ENCODE results near the gene HSF5.

Gene HSF5

DNA sequence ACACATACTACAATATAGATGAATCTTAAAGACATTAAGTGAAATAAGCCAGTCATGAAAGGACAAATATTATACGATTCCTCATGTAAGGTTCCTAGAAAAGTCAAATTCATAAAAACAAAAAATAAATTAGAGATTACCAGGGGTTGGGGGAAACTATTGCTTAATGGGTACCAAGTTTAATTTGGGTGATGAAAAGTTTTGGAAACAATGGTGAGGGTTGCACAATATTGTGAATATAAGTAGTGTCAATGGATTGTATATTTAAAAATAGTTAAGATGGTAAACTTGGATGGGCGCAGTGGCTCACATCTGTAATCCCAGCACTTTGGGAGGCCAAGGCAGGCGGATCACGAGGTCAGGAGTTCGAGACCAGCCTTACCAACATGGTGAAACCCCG is 17.9 kb downstream of the HSF5 start:
- Mint-ChIP-seq H3K27ac (no peak overlapping the region), H3K4me3 (no peak overlapping the region), H3K27me3 (no peaks in the 10 kb centered on the region), H3K36me3 (no peaks in the 10 kb centered on the region), H3K9me3 (no peaks in the 10 kb centered on the region), H3K4me1 (no peaks in the 10 kb centered on the region)
- ATAC-seq, result no peak

DNA sequence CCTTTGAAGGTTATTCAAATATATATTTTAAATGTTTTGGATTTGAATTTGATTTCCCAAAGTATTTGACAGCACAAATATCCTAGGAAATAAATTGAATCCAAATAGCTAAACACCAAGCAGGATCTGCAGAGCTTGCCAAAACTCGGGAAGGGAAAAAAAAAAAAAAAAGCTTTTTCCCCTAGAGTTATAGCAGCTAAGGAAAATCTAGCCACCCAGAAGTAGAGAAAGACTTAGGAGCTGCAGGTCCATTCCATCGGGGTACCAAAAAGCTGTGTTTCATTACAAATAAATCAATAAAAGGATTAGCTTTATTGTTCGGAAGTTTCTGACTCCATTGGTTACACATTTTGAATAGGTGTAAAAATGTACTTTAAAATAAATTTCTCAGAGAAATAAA is 19.3 kb downstream of the HSF5 start:
- H3K27me3 Mint-ChIP-seq, result no peaks in the 10 kb centered on the region
- H3K27ac Mint-ChIP-seq, result no peak overlapping the region
- no peaks in the 10 kb centered on the region for H3K36me3 Mint-ChIP-seq
- H3K4me3 Mint-ChIP-seq, result no peak overlapping the region
- no peak for ATAC-seq
- H3K9me3 Mint-ChIP-seq, result no peaks in the 10 kb centered on the region
- no peaks in the 10 kb centered on the region for H3K4me1 Mint-ChIP-seq

DNA sequence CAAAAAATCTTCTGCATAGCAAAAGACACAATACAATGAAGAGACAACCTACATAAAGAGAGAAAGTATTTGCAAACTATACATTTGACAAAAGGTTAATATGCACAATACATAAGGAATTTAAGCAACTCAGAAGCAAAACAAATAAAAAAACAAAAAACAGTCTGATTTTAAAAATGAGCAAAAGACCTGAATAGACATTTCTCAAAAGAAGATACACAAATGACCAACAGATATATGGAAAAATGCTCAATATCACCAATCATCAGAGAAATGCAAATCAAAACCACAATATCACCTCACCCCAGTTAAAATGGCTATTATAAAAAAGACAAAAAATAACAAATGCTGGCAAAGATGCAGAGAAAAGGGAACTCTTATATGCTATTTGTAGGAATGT is 32.7 kb downstream of the HSF5 start:
- no peak overlapping the region for H3K4me3 Mint-ChIP-seq
- H3K4me1 Mint-ChIP-seq, result no peaks in the 10 kb centered on the region
- no peaks in the 10 kb centered on the region for H3K27me3 Mint-ChIP-seq
- H3K27ac Mint-ChIP-seq, result no peak overlapping the region
- H3K9me3 Mint-ChIP-seq, result no peaks in the 10 kb centered on the region
- H3K36me3 Mint-ChIP-seq, result peaks cover 37% of the 10 kb centered on the region
- ATAC-seq, result no peak

DNA sequence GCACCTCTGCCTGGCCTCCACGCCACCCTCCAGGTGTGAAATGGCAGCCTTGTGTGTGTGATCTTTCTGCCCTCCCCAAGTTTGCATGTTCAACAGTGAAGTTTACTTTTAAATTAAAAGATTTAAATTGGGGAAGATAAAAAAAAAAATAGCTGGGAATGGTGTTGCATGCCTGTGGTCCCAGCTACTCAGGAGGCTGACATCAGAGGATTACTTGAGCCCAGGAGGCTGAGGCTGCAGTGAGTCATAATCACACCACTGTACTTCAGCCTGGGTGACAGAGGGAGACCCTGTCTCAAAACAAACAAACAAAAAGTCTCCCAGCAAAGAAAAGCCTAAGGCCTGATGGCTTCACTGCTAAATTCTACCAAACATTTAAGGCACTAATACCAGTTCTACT is 35.5 kb downstream of the HSF5 start:
- Mint-ChIP-seq H3K4me3 (no peak overlapping the region), H3K4me1 (no peaks in the 10 kb centered on the region), H3K9me3 (no peaks in the 10 kb centered on the region), H3K27ac (no peak overlapping the region), H3K36me3 (peaks cover 37% of the 10 kb centered on the region), H3K27me3 (no peaks in the 10 kb centered on the region)
- ATAC-seq, result no peak

DNA sequence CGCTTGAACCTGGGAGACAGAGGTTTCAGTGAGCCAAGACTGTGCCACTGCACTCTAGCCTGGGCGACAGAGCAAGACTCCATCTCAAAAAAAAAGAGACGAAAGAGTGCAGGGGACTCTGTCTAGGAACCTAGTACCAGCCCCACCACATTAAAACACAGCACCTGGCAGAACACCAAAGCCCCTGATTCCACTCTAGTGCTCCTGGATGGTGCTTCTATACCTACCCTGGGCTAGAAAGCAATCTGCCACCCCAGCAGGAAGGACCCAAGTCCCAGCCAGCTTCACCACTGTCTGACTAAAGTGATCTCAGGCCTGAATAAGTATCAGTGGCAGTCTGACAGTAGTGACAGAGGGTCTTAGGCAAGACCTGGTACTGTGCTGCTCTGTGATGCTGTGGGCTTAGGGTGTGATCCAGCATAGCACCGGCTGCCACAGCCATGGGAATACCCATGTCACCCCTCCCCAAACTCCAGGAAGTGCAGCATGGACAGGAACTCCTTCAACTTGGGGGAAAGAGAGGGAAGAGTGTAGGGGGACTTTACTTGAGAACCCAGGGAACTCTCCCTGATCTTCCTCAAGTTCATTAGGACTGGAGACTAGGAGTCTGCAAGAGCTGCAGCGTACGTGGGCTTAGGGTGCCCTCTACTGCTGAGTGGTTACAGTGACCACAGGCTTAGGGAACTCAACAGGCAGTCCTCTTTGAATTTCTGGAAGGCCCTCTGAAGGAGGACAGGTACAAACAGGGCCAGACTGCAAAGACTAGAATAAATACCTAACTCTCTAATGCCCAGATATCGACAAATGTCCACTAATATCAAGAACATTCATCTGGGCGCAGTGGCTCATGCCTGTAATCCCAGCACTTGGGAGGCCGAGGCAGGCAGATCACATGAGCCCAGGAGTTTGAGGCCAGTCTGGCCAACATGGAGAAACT is 40.9 kb downstream of the HSF5 start:
- H3K36me3 Mint-ChIP-seq, result peaks cover 13% of the 10 kb centered on the region
- H3K27me3 Mint-ChIP-seq, result no peaks in the 10 kb centered on the region
- no peaks in the 10 kb centered on the region for H3K9me3 Mint-ChIP-seq
- peaks cover 11% of the 10 kb centered on the region for H3K4me1 Mint-ChIP-seq
- ATAC-seq, result peak; percentile 84
- no peak overlapping the region for H3K27ac Mint-ChIP-seq
- H3K4me3 Mint-ChIP-seq, result no peak overlapping the region

DNA sequence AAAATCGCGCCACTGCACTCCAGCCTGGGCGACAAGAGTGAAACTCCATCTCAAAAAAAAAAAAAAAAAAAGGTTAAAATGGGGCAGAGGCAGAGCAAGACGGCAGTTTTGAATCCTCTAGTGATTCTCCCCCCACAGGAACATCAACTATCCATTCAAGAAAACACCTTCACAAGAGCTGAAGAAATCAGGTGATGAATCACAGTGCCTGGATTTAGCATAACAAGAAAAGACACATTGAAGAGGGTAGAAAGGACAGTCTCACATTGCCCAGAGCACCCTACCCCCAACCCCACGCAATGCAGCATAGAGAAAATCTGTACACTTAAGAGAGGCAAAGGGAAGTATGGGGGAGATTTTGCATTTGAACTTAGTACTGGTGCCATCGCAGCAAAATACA is 42.1 kb downstream of the HSF5 start:
- no peaks in the 10 kb centered on the region for H3K9me3 Mint-ChIP-seq
- H3K4me3 Mint-ChIP-seq, result no peak overlapping the region
- peaks cover 11% of the 10 kb centered on the region for H3K4me1 Mint-ChIP-seq
- peaks cover 19% of the 10 kb centered on the region for H3K36me3 Mint-ChIP-seq
- no peaks in the 10 kb centered on the region for H3K27me3 Mint-ChIP-seq
- no peak for ATAC-seq
- no peak overlapping the region for H3K27ac Mint-ChIP-seq

DNA sequence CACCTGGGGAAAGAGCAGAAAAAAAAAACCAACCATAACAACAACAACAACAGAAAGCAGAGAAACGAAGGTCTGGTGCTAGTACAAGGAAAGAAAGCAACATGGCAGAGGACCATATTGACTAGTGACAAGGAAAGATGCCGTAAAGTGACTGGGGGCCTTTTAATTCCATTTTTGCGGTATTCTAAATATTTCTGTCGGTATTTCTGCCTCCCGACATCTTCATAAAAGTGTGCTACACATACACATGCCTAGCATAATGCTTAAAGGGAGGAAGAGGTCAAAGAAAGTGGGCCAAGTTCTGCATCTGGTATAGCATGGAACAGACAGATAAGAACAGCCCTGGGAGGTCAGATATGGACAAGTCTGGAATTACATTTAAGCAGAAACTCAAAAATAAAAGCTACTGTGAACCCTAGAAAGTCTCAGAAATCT is 51.4 kb downstream of the HSF5 start:
- no peak overlapping the region for H3K4me3 Mint-ChIP-seq
- H3K4me1 Mint-ChIP-seq, result no peaks in the 10 kb centered on the region

DNA sequence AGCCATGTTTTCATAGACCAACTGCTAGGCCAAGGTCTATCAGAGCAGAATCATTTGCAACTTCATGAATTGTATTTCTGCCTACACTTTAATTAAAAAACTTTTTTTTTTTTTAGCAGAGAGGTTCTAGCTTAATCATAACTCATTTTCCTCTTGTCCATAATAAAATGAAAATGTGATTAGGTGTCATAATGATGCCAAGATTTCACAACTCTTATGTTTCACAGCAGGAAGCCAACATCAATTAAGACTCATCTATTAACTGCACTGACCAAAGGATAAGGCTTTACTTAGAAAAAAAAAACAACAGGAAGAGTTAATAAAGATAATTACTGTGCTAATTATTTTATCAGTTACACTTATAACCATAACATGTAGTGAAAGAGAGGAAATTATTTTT is 52.0 kb downstream of the HSF5 start:
- no peak for ATAC-seq
- Mint-ChIP-seq H3K4me3 (no peak overlapping the region), H3K9me3 (no peaks in the 10 kb centered on the region), H3K36me3 (peaks cover 21% of the 10 kb centered on the region), H3K27me3 (no peaks in the 10 kb centered on the region), H3K4me1 (no peaks in the 10 kb centered on the region), H3K27ac (no peak overlapping the region)

More for the DNA sequence above, 51.4 kb downstream of the HSF5 start:
- Mint-ChIP-seq H3K27me3 (no peaks in the 10 kb centered on the region), H3K36me3 (peaks cover 22% of the 10 kb centered on the region), H3K27ac (no peak overlapping the region), H3K9me3 (no peaks in the 10 kb centered on the region)
- no peak for ATAC-seq

DNA sequence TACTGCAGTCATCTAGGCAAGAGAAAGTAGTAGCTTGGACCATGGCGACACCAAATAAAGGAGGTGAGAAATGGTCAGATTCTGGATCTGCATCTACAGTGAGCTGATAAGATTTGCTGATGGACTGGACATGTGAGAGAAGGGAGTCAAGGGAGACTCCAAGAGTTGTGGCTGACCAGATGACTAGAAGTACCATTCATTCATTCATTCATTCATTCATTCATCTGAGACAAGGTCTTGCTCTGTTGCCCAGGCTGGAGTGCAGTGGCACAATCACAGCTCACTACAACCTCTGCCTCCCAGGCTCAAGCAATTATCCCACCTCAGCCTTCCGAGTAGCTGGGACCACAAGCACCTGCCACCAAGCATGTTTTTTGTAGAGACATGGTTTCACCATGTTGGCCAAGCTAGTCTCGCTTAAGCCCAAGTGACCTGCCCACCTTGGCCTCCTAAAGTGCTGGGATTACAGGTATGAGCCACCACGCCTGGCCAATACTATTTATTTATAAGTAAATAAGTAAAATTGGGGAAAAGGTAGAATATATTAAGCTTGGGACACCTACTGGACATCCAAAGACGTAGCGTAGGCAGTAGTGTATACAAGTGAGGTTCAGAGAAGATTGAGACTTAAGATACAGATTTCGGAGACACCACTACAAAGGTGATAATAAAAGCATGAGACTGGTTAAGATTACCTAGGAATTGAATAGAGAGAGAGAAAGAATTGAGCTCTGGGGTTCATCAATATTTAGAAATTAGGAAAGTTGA is 55.2 kb downstream of the HSF5 start:
- no peak for ATAC-seq
- no peaks in the 10 kb centered on the region for H3K4me1 Mint-ChIP-seq
- H3K9me3 Mint-ChIP-seq, result no peaks in the 10 kb centered on the region
- H3K27me3 Mint-ChIP-seq, result no peaks in the 10 kb centered on the region
- H3K36me3 Mint-ChIP-seq, result peaks cover 27% of the 10 kb centered on the region
- no peak overlapping the region for H3K27ac Mint-ChIP-seq
- no peak overlapping the region for H3K4me3 Mint-ChIP-seq

DNA sequence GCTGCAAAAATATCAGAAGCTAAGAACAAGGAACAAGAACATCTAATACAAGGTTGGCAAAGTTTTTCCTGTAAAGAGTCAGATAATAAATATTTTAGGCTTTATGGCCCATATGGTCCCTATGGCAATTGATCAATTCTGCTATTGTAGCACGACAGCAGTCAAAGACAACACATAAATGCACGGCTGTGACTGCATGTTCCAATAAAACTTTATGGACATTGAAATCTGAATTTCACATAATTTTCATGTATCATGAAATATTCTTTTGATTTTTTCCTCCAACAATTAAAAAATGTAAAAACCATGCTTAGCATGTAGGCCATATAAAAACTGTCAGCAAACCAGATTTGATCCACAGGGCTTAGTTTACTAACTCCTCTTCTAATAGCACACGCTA is 60.4 kb downstream of the HSF5 start:
- peak overlapping the region; percentile 80 for H3K27ac Mint-ChIP-seq
- peaks cover 17% of the 10 kb centered on the region for H3K36me3 Mint-ChIP-seq
- H3K4me3 Mint-ChIP-seq, result peak overlapping the region; percentile 67
- ATAC-seq, result no peak
- H3K9me3 Mint-ChIP-seq, result no peaks in the 10 kb centered on the region
- H3K4me1 Mint-ChIP-seq, result no peaks in the 10 kb centered on the region
- H3K27me3 Mint-ChIP-seq, result no peaks in the 10 kb centered on the region

DNA sequence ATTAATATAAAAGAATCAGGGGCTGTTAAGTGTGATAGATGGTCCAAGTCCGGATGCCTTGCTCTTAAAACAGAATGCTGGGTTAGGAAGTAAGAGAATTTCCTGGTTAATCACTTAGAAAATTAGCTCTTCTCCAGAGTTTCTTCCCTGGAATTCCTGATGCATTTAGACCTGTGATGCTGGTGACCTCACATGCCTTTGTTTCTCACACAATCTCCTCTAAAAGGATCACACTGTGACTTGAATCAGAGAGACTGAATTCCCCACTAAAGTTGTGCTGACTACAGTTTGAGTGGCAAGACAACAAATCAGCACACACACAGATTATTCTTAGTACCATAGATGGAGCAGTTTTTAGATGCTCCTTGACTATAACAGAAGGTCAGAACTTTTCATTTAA is 66.5 kb downstream of the HSF5 start:
- Mint-ChIP-seq H3K4me3 (no peak overlapping the region), H3K36me3 (peaks cover 6% of the 10 kb centered on the region), H3K27me3 (no peaks in the 10 kb centered on the region), H3K9me3 (no peaks in the 10 kb centered on the region), H3K27ac (no peak overlapping the region), H3K4me1 (peaks cover 11% of the 10 kb centered on the region)
- ATAC-seq, result no peak

DNA sequence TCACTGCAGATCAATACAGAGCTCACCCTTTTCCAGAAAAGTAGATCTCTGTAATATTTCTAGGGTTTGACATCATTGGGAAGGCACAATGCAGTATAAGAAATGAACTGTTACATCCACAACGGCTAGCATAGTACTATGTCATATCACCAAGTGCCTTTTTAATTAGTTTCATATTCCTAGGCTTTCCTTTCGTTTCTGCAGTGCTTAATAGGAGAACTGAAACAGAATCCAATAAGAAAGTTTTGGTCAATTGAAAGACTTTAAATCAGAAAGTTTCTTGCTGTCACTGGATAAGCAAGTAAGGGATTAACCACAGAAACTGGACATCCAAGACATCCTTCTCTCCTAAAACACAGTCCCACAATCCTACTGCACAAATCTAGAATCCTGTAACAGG is 67.4 kb downstream of the HSF5 start:
- H3K36me3 Mint-ChIP-seq, result peaks cover 6% of the 10 kb centered on the region
- no peak overlapping the region for H3K4me3 Mint-ChIP-seq

DNA sequence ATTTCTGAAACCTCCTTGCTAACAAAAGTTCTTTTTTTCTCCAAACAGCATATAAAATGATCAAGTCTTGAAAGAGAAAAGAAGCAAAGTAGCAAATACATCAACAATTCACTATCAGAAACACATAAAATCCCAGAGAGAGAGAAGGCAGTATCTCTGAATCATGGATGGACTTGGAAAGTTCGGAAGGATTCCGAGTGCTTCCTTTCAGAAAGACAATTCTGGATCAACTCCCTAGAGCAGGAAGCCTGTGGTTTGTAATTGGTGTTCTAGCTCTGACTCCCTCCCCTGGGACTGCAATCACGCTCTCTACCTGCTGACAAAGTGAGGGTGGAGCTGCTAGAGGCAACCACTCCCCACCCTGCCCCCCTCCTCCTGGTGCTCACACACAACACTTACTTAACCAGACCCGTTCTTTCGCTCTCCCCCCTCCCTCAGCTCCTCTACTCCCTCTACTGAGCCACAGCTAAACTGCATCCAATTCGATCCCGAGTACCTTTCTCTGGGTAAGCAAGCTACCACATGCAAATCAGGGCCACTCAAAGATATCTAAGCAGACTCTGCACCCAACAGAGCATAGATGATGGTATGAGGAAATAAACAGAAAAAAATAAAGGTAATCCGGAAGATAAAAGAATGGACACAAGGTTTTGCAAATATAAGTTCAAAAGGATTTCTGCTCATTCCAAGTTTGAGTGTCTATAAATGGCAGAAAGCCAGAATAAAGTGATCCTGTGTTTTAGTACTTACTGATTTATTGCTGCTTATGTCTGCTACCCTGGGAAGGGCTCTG is 70.7 kb downstream of the HSF5 start, which contains the start of gene RNF43:
Gene RNF43, minus strand, starts transcription at position 235 of the 793 bp plus-strand sequence. CDS start 1,957 bp downstream, outside the sequence.
- H3K4me3 Mint-ChIP-seq, result peak within 1 kb of the TSS; percentile 2
- no peaks in the 10 kb centered on the region for H3K9me3 Mint-ChIP-seq
- no peaks in the 10 kb centered on the region for H3K36me3 Mint-ChIP-seq
- peak; percentile 100 for ATAC-seq
- peaks cover 20% of the 10 kb centered on the region for H3K4me1 Mint-ChIP-seq
- H3K27me3 Mint-ChIP-seq, result no peaks in the 10 kb centered on the region
- H3K27ac Mint-ChIP-seq, result peak within 1 kb of the TSS; percentile 34

More for the DNA sequence above, 67.4 kb downstream of the HSF5 start:
- Mint-ChIP-seq H3K4me1 (peaks cover 14% of the 10 kb centered on the region), H3K27ac (no peak overlapping the region), H3K27me3 (no peaks in the 10 kb centered on the region), H3K9me3 (no peaks in the 10 kb centered on the region)
- ATAC-seq, result no peak

DNA sequence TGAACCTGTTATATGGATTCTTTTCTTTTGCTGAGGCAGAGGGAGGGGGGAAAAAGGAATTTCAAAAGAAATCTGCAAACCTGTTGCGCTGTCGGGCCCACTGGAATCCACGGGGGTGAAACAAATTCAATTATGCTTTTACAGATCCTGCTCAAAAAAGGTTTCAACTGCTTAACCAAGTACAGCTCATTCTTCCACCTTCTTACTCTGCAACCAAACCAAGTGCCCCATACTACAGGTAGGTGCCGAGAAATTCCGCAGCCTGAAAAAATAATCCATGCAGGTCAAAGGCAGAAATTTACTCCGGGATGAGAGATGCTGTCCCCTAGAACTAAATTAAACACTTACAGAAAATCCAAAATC is 71.3 kb downstream of the HSF5 start:
- peaks cover 20% of the 10 kb centered on the region for H3K4me1 Mint-ChIP-seq
- H3K4me3 Mint-ChIP-seq, result no peak overlapping the region
- no peaks in the 10 kb centered on the region for H3K27me3 Mint-ChIP-seq
- H3K27ac Mint-ChIP-seq, result peak overlapping the region; percentile 34
- no peaks in the 10 kb centered on the region for H3K36me3 Mint-ChIP-seq
- no peak for ATAC-seq
- H3K9me3 Mint-ChIP-seq, result no peaks in the 10 kb centered on the region

DNA sequence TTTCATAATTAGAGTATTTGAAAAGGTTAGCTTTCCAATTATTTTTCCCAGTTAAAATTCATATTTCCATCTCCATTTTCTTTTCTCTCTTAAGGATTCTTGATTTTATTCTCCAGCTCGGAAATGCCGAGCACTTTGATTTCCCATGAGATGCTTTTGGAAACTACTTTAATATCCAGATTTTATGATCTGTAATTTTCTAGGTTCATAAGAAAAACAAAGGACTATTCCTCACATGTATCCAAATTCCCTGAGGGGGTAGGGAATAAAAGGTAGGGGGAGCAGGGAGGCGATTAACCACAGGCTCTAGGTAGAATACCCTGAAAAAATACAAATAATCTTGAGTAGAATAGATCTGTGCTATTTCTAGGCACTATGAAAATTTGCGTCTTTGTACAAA is 71.8 kb downstream of the HSF5 start:
- H3K4me1 Mint-ChIP-seq, result peaks cover 20% of the 10 kb centered on the region
- peak overlapping the region; percentile 34 for H3K27ac Mint-ChIP-seq
- no peaks in the 10 kb centered on the region for H3K9me3 Mint-ChIP-seq
- no peak overlapping the region for H3K4me3 Mint-ChIP-seq
- H3K27me3 Mint-ChIP-seq, result no peaks in the 10 kb centered on the region
- no peak for ATAC-seq
- no peaks in the 10 kb centered on the region for H3K36me3 Mint-ChIP-seq

All from stimulated activated memory B cell treated with anti-CD40 and anti-IgM and Interleukin-4, amounts not matched to agents 10 μg/mL and 1 μg/mL and 100 μg/mL, for 72 hours (primary cell).